ENCODE measurements around the gene MAPKAPK3.

MAPKAPK3 gene

DNA sequence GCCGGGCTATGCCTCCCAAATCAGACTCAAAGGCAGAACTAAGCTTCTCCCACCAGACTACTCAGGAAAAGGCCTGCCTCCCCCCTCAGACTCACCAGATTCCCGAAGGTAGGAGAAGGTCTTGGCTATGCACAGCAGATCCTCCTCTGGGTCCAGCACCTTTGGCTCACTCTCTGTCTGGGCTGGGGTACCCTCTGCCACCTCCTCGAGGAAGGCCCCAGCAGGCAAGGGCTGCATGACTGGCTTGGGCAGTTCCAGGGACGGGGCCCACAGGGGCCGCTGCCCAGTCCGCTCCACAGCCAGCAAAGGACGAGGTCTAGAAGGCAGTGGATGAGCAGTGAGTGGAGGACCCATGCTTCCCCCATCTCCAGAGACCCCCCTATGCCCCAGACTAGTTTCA is 8.7 kb upstream of the MAPKAPK3 start:
- TF ChIP-seq RARB (CRISPR knock-in tag; IDR thresholded peaks at IDR 0.05): no peak
- TF ChIP-seq CREB5 (CRISPR knock-in tag; IDR thresholded peaks at IDR 0.05; ENCODE audit: low read depth): no peak
- no peak for TF ChIP-seq OSR1 (CRISPR knock-in tag; IDR thresholded peaks at IDR 0.05)
- TF ChIP-seq TCF4 (CRISPR knock-in tag; IDR thresholded peaks at IDR 0.05; ENCODE audit: borderline replicate concordance): no peak
- TF ChIP-seq BACH2 (CRISPR knock-in tag; IDR thresholded peaks at IDR 0.05; ENCODE audit: borderline replicate concordance): no peak
- no peak for TF ChIP-seq TSHZ2 (CRISPR knock-in tag; IDR thresholded peaks at IDR 0.05)
- no peak for TF ChIP-seq ESRRG (CRISPR knock-in tag; IDR thresholded peaks at IDR 0.05)
- TF ChIP-seq ZNF8 (CRISPR knock-in tag; IDR thresholded peaks at IDR 0.05): no peak
- no peak for TF ChIP-seq ZFP30 (CRISPR knock-in tag; IDR thresholded peaks at IDR 0.05)
- TF ChIP-seq ZFP3 (CRISPR knock-in tag; IDR thresholded peaks at IDR 0.05): no peak
- TF ChIP-seq SNAI2 (CRISPR knock-in tag; IDR thresholded peaks at IDR 0.05): no peak
- TF ChIP-seq PATZ1 (CRISPR knock-in tag; IDR thresholded peaks at IDR 0.05; ENCODE audit: borderline replicate concordance): no peak
- no peak for TF ChIP-seq ZNF70 (CRISPR knock-in tag; IDR thresholded peaks at IDR 0.05)
- TF ChIP-seq CSDC2 (CRISPR knock-in tag; IDR thresholded peaks at IDR 0.05): no peak
- TF ChIP-seq TOX (CRISPR knock-in tag; IDR thresholded peaks at IDR 0.05; ENCODE audit: borderline replicate concordance): no peak
- no peak for TF ChIP-seq ZNF565 (CRISPR knock-in tag; conservative IDR thresholded peaks at IDR 0.05; ENCODE audit: low read depth)
- TF ChIP-seq ZC3H10 (CRISPR knock-in tag; IDR thresholded peaks at IDR 0.05): no peak
- TF ChIP-seq PPARA (CRISPR knock-in tag; IDR thresholded peaks at IDR 0.05; ENCODE audit: borderline replicate concordance): no peak
- ATAC-seq: no peak

DNA sequence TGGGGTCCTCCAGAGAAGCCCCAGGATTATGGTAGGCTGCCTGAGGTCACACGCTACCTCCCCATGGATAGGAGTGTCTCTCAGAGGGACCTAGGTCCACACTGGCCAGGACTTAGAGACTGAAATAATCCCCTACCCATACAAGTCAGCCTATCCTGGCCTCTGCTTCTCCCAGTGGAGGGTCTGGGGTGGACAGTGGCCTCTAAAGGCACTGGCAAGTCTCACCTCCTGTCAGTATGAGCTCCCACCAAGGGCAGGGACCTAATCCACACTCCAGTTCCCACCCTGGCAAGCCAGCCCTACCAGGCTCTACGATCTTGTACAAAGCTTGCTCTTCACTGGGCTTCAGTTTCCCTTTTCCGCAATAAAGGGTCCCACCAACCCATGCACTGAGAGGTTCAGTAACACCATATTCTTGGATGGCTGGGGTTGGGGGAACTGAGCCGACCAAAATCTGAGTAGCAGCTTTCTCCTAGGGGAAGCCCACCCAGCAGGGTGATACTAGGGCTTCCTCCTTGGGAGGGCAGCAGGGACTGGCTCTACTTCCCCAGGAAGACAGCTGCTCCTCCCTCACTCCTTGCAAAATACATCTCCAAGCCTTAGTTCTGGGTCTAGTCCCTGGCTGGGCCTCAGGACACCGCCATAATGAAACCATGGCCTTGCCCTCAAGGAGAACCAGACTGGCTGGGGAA is 7.7 kb upstream of the MAPKAPK3 start:
- TF ChIP-seq ZNF565 (CRISPR knock-in tag; conservative IDR thresholded peaks at IDR 0.05; ENCODE audit: low read depth) (no peak), TSHZ2 (CRISPR knock-in tag; IDR thresholded peaks at IDR 0.05) (no peak), ESRRG (CRISPR knock-in tag; IDR thresholded peaks at IDR 0.05) (no peak), ZFP3 (CRISPR knock-in tag; IDR thresholded peaks at IDR 0.05) (no peak), RARB (CRISPR knock-in tag; IDR thresholded peaks at IDR 0.05) (no peak), PPARA (CRISPR knock-in tag; IDR thresholded peaks at IDR 0.05; ENCODE audit: borderline replicate concordance) (no peak), ZC3H10 (CRISPR knock-in tag; IDR thresholded peaks at IDR 0.05) (no peak), CSDC2 (CRISPR knock-in tag; IDR thresholded peaks at IDR 0.05) (no peak), POU6F1 (CRISPR knock-in tag; IDR thresholded peaks at IDR 0.05; ENCODE audit: borderline replicate concordance, low read depth) (no peak), ZNF8 (CRISPR knock-in tag; IDR thresholded peaks at IDR 0.05) (no peak), CREB5 (CRISPR knock-in tag; IDR thresholded peaks at IDR 0.05; ENCODE audit: low read depth) (no peak), ARNTL (CRISPR knock-in tag; IDR thresholded peaks at IDR 0.05; ENCODE audit: borderline replicate concordance, low read depth) (no peak), ZNF70 (CRISPR knock-in tag; IDR thresholded peaks at IDR 0.05) (no peak), GLIS3 (CRISPR knock-in tag; IDR thresholded peaks at IDR 0.05) (no peak)
- TF ChIP-seq, protein P1, sequence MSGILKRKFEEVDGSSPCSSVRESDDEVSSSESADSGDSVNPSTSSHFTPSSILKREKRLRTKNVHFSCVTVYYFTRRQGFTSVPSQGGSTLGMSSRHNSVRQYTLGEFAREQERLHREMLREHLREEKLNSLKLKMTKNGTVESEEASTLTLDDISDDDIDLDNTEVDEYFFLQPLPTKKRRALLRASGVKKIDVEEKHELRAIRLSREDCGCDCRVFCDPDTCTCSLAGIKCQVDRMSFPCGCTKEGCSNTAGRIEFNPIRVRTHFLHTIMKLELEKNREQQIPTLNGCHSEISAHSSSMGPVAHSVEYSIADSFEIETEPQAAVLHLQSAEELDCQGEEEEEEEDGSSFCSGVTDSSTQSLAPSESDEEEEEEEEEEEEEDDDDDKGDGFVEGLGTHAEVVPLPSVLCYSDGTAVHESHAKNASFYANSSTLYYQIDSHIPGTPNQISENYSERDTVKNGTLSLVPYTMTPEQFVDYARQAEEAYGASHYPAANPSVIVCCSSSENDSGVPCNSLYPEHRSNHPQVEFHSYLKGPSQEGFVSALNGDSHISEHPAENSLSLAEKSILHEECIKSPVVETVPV (CRISPR knock-in tag; IDR thresholded peaks at IDR 0.05): no peak
- ATAC-seq: no peak
